H1 (cell line): ENCODE results near the gene CTBP2. TPM values are rescaled to one million over a fixed set of nuclear protein-coding genes. Genes with fewer than 3 reads are reported as not detected.
A peak's percentile ranks its signal among the peaks of the same experiment; 100 is the strongest.

Source experiments
- CTCF ChIA-PET: fragments of 300-600 bp; sonication (Branson Sonifier 250); formaldehyde crosslinking; loops from one replicate; lab custom pipeline; 2021; ENCODE audit not compliant: partially characterized antibody; lab: Charles Lee
- POLR2A ChIA-PET: fragments of 300-600 bp; sonication (Branson Sonifier 250); formaldehyde crosslinking; loops from one replicate; lab custom pipeline; 2021; ENCODE audit warnings: inconsistent platforms; ENCODE audit not compliant: partially characterized antibody; lab: Charles Lee
- DNase-seq, 2 experiments: peaks; one replicate each; pipeline versions ENCODE4 v3.0.0 to v3.0.0-alpha.2; 2010 to 2022; ENCODE audit warnings: low spot score in 2 of 2, low read depth in 1 of 2, mixed read lengths in 1 of 2
- FAIRE-seq: peaks from 2 replicates; lab custom pipeline; 2011; peaks lifted over from hg19 to GRCh38; lab: Jason Lieb, UNC
- H2AFZ ChIP-seq: 2 replicates; pipeline ENCODE4 v1.8.1; 2012; ENCODE audit warnings: low read length, inconsistent platforms
- H2AK5ac ChIP-seq: 2 replicates; pipeline ENCODE4 v1.6.1; 2013; ENCODE audit warnings: low read depth, low read length
- H2BK120ac ChIP-seq: replicated peaks from 2 replicates; pipeline ENCODE3; 2013; ENCODE audit warnings: low read depth, low read length, inconsistent platforms
- H2BK12ac ChIP-seq: 2 replicates; pipeline ENCODE4 v1.6.1; 2013; ENCODE audit warnings: low read depth, low read length
- H2BK15ac ChIP-seq: 2 replicates; pipeline ENCODE4 v1.6.1; 2013; ENCODE audit warnings: low read length
- H2BK20ac ChIP-seq: 2 replicates; pipeline ENCODE4 v1.6.1; 2013; ENCODE audit warnings: low read length
- H2BK5ac ChIP-seq: 2 replicates; pipeline ENCODE4 v1.6.1; 2013; ENCODE audit warnings: low read depth, low read length
- H3K14ac ChIP-seq: 2 replicates; pipeline ENCODE4 v1.6.1; 2013; ENCODE audit warnings: inconsistent platforms; ENCODE audit not compliant: insufficient read length
- H3K18ac ChIP-seq: 2 replicates; pipeline ENCODE4 v1.6.1; 2013; ENCODE audit warnings: low read length; ENCODE audit errors: extremely low read depth
- H3K23ac ChIP-seq: 2 replicates; pipeline ENCODE4 v1.6.1; 2013; ENCODE audit warnings: inconsistent platforms; ENCODE audit not compliant: insufficient read length
- H3K23me2 ChIP-seq: 2 replicates; pipeline ENCODE4 v1.6.1; 2013; ENCODE audit warnings: low read depth, low read length
- H3K27ac ChIP-seq: 2 replicates; pipeline ENCODE4 v1.6.1; 2011; ENCODE audit warnings: low read depth, low read length, inconsistent platforms
- H3K27me3 ChIP-seq, 4 experiments: replicated peaks in 1 of 4; 1 replicate in 1 of 4; 2 replicates in 3 of 4; pipeline versions ENCODE4 v1.6.1 to v1.8.1; 2011 to 2013; ENCODE audit warnings: low read length in 3 of 4, mild to moderate bottlenecking in 3 of 4, inconsistent platforms in 2 of 4, mixed read lengths in 2 of 4, moderate library complexity in 1 of 4; ENCODE audit not compliant: control insufficient read depth in 3 of 4, insufficient read depth in 3 of 4; ENCODE audit errors: extremely low read depth in 1 of 4
- H3K36me3 ChIP-seq, 4 experiments: 2 replicates each; pipeline versions ENCODE4 v1.6.1 to v1.8.1; 2011 to 2013; ENCODE audit warnings: mild to moderate bottlenecking in 4 of 4, low read length in 3 of 4, moderate library complexity in 2 of 4, control low read depth in 1 of 4, inconsistent platforms in 1 of 4; ENCODE audit not compliant: insufficient read depth in 4 of 4, control insufficient read depth in 2 of 4
- H3K4ac ChIP-seq: replicated peaks from 2 replicates; pipeline ENCODE3; 2013; ENCODE audit warnings: low read length, low read depth, mixed read lengths, inconsistent platforms; ENCODE audit not compliant: insufficient read length
- H3K4me1 ChIP-seq, 4 experiments: replicated peaks in 1 of 4; 1 replicate in 1 of 4; 2 replicates in 3 of 4; pipeline versions ENCODE4 v1.6.1 to v1.8.1; 2011 to 2013; ENCODE audit warnings: low read length in 3 of 4, inconsistent platforms in 2 of 4, mixed read lengths in 1 of 4; ENCODE audit not compliant: insufficient read depth in 4 of 4, control insufficient read depth in 3 of 4
- H3K4me2 ChIP-seq, 2 experiments: 2 replicates each; pipeline versions ENCODE4 v1.6.1 to v1.8.1; 2011 to 2013; ENCODE audit warnings: low read depth in 2 of 2, low read length in 2 of 2, control low read depth in 1 of 2, inconsistent platforms in 1 of 2, mild to moderate bottlenecking in 1 of 2; ENCODE audit not compliant: insufficient read depth in 1 of 2
- H3K4me3 ChIP-seq, 4 experiments: fragments of 200-600, 300-600 bp in 1 of 4; sonication (generic), shearing (Covaris generic), sonication (Bioruptor Twin) in 1 of 4; 2 replicates each; pipeline versions ENCODE4 v1.5.1 to v1.8.1; 2011 to 2016; ENCODE audit warnings: low read length in 4 of 4, low read depth in 3 of 4, control low read depth in 2 of 4, inconsistent platforms in 2 of 4, mild to moderate bottlenecking in 2 of 4, mixed read lengths in 1 of 4, moderate library complexity in 1 of 4; ENCODE audit not compliant: insufficient read depth in 2 of 4; ENCODE audit errors: extremely low read depth in 1 of 4
- H3K56ac ChIP-seq: replicated peaks from 2 replicates; pipeline ENCODE3; 2013; ENCODE audit warnings: low read depth, mild to moderate bottlenecking, mixed read lengths, low read length, inconsistent platforms; ENCODE audit not compliant: insufficient read length
- H3K79me1 ChIP-seq: 2 replicates; pipeline ENCODE4 v1.6.1; 2013; ENCODE audit warnings: low read depth, low read length, control low read depth
- H3K79me2 ChIP-seq, 2 experiments: 2 replicates each; pipeline versions ENCODE4 v1.6.1 to v1.8.1; 2012 to 2013; ENCODE audit warnings: low read length in 2 of 2, mild to moderate bottlenecking in 2 of 2, inconsistent platforms in 1 of 2; ENCODE audit not compliant: insufficient read depth in 2 of 2, control insufficient read depth in 1 of 2
- H3K9ac ChIP-seq, 4 experiments: replicated peaks in 1 of 4; 1 replicate in 1 of 4; 2 replicates in 3 of 4; pipeline versions ENCODE4 v1.6.1 to v1.8.1; 2011 to 2013; ENCODE audit warnings: low read depth in 3 of 4, low read length in 3 of 4, control low read depth in 2 of 4, mild to moderate bottlenecking in 2 of 4, moderate library complexity in 2 of 4, inconsistent platforms in 1 of 4; ENCODE audit errors: extremely low read depth in 1 of 4
- H3K9me3 ChIP-seq, 2 experiments: 2 replicates each; pipeline versions ENCODE4 v1.6.1 to v1.8.1; 2012 to 2013; ENCODE audit warnings: mild to moderate bottlenecking in 2 of 2, moderate library complexity in 2 of 2, control low read depth in 1 of 2, inconsistent platforms in 1 of 2, low read depth in 1 of 2, low read length in 1 of 2, mixed read lengths in 1 of 2; ENCODE audit not compliant: insufficient read depth in 2 of 2
- H4K20me1 ChIP-seq, 2 experiments: replicated peaks in 1 of 2; 2 replicates each; pipeline versions ENCODE3 to v1.8.1; 2011 to 2013; ENCODE audit warnings: inconsistent platforms in 2 of 2, low read length in 2 of 2, mild to moderate bottlenecking in 1 of 2; ENCODE audit not compliant: insufficient read depth in 2 of 2, control insufficient read depth in 1 of 2
- H4K5ac ChIP-seq: 2 replicates; pipeline ENCODE4 v1.6.1; 2013; ENCODE audit warnings: low read length, low read depth, mixed read lengths, inconsistent platforms; ENCODE audit not compliant: insufficient read length
- H4K8ac ChIP-seq: 2 replicates; pipeline ENCODE4 v1.8.0; 2013; ENCODE audit warnings: mild to moderate bottlenecking, moderate library complexity, low read length, inconsistent platforms; ENCODE audit not compliant: insufficient read depth; ENCODE audit errors: extremely low read depth
- H4K91ac ChIP-seq: replicated peaks from 2 replicates; pipeline ENCODE3; 2013; ENCODE audit warnings: low read length, mixed read lengths, inconsistent platforms; ENCODE audit not compliant: insufficient read length
- CHD2 ChIP-seq: IDR thresholded peaks from 2 replicates; pipeline ENCODE4 v1.6.1; 2012; ENCODE audit warnings: low read length, improper control_type of control experiment
- CREB1 ChIP-seq: IDR thresholded peaks from 2 replicates; pipeline ENCODE4 v1.6.1; 2012; ENCODE audit warnings: inconsistent platforms
- CTCF ChIP-seq, 3 experiments: IDR thresholded peaks; 1 replicate in 2 of 3; 2 replicates in 1 of 3; pipeline versions ENCODE4 v1.5.1 to v1.6.1; 2011; ENCODE audit warnings: low read length in 3 of 3, mild to moderate bottlenecking in 3 of 3, inconsistent platforms in 2 of 3, low read depth in 1 of 3, moderate library complexity in 1 of 3; ENCODE audit not compliant: insufficient read depth in 1 of 3; ENCODE audit errors: control extremely low read depth in 1 of 3
- EP300 ChIP-seq, 2 experiments: IDR thresholded peaks; 1 replicate in 1 of 2; 2 replicates in 1 of 2; pipeline ENCODE4 v1.6.1; 2011 to 2012; ENCODE audit warnings: low read depth in 2 of 2, low read length in 2 of 2, mild to moderate bottlenecking in 2 of 2, borderline replicate concordance in 1 of 2, inconsistent platforms in 1 of 2, moderate library complexity in 1 of 2
- NANOG ChIP-seq: IDR thresholded peaks from 2 replicates; pipeline ENCODE4 v1.6.1; 2011; ENCODE audit warnings: low read length, low read depth, mild to moderate bottlenecking, inconsistent platforms; ENCODE audit not compliant: insufficient read depth, poor library complexity, severe bottlenecking
- NRF1 ChIP-seq: IDR thresholded peaks from 2 replicates; pipeline ENCODE4 v1.6.1; 2011; ENCODE audit warnings: mild to moderate bottlenecking, low read depth, low read length, improper control_type of control experiment
- RXRA ChIP-seq: IDR thresholded peaks from 2 replicates; pipeline ENCODE4 v1.6.1; 2011; ENCODE audit warnings: low read depth, mild to moderate bottlenecking, low read length, moderate library complexity; ENCODE audit not compliant: insufficient read depth
- SIRT6 ChIP-seq: IDR thresholded peaks from one replicate; pipeline ENCODE4 v1.7.1; 2012; ENCODE audit warnings: low read length, inconsistent platforms
- SIX5 ChIP-seq: IDR thresholded peaks from 2 replicates; pipeline ENCODE4 v1.6.1; 2011; ENCODE audit warnings: mild to moderate bottlenecking, low read depth, low read length
- TAF7 ChIP-seq: optimal IDR thresholded peaks from 2 replicates; pipeline ENCODE3; 2011; ENCODE audit warnings: low read depth, mild to moderate bottlenecking, inconsistent platforms, low read length, moderate library complexity, borderline replicate concordance
- WGBS, 2 experiments: shearing (Covaris generic) in 1 of 2; methylation state at CpG; one replicate each; pipeline versions ENCODE4 v1.1.6 to v1.1.7; 2013 to 2015; ENCODE audit warnings: low lambda C conversion rate in 2 of 2, mixed read lengths in 2 of 2, inconsistent platforms in 1 of 2, low coverage in 1 of 2, missing lambda C conversion rate in 1 of 2; ENCODE audit not compliant: insufficient replicate concordance in 2 of 2, insufficient coverage in 1 of 2, insufficient read length in 1 of 2; ENCODE audit errors: extremely low coverage in 1 of 2, missing lambda C conversion rate in 1 of 2; 5-methylcytosine and 5-hydroxymethylcytosine counted together
- polyA plus RNA-seq, 7 experiments: library from polyadenylated mRNA; depleted of rRNA in 3 of 7; stranded (reverse) in 5 of 7; unstranded in 2 of 7; fragments of >200 nt in 5 of 7; fragments of 200-250 nt in 2 of 7; gene quantifications; 1 replicate in 5 of 7; 2 replicates in 1 of 7; 4 replicates in 1 of 7; pipeline versions ENCODE4 v1.2.1 to v1.2.3, GENCODE V29; 2011 to 2013; ENCODE audit warnings: missing spikeins in 2 of 7, mixed read lengths in 2 of 7
- total RNA-seq: library from RNA; stranded (reverse); fragmentation: NEBNext Ultra II Directional; extraction: Animal tissue kit (Norgen Biotek cat#: 25700); gene quantifications from 2 replicates; pipeline ENCODE4 v1.2.1, GENCODE V29; 2021

The CTBP2 gene
- total and polyA plus RNA-seq, 2 of the 8 experiments (the other 6 are each of a cell fraction or from before 2014, with no cell fraction given) = 208 to 221 TPM

GRCh38 chr10:125123476-125124114 is 36.8 kb downstream of the CTBP2 start:
- CTCF ChIA-PET = interaction anchor here (0.6 to 1.7 kb wide), 4 partner anchors 9 to 76 kb away, joined by 3 to 5 read pairs (median 4); no protein-coding TSS in a partner anchor
- TF ChIP-seq SIX5 = no peak
- TF ChIP-seq CHD2 = no peak
- no peak for TF ChIP-seq CREB1
- no peak for TF ChIP-seq RXRA
- TF ChIP-seq NRF1 = no peak
- no peak for TF ChIP-seq CTCF (IDR thresholded peaks at IDR 0.05; ENCODE audit: control extremely low read depth in 1 of 3, insufficient read depth in 1 of 3, low read depth in 1 of 3, low read length in 3 of 3)
- no peak for TF ChIP-seq TAF7
- TF ChIP-seq EP300 (IDR thresholded peaks at IDR 0.05; ENCODE audit: borderline replicate concordance in 1 of 2, low read depth in 2 of 2, low read length in 2 of 2) = no peak
- TF ChIP-seq NANOG = no peak
- no peak for TF ChIP-seq SIRT6

More at GRCh38 chr10:125123476-125124114, 36.8 kb downstream of the CTBP2 start:
- Histone ChIP-seq H2BK15ac (no peak overlapping the region), H2AFZ (no peak overlapping the region), H4K20me1 (peaks cover 79 to 89% of the 10 kb centered on the region in 2 experiments), H3K27ac (0 out of 2 replicates have a peak overlapping the region, but pooled peaks have one; percentile 36), H3K9ac (no peak overlapping the region), H3K56ac (no peak overlapping the region), H3K9me3 (no peaks in the 10 kb centered on the region), H3K23me2 (no peaks in the 10 kb centered on the region), H2BK20ac (no peak overlapping the region), H2BK12ac (no peak overlapping the region), H3K4me1 (peaks cover 6 to 40% (median 22%) of the 10 kb centered on the region in 4 experiments), H4K8ac (no peak overlapping the region), H3K4ac (no peak overlapping the region), H4K5ac (no peak overlapping the region), H3K79me1 (peaks cover 45% of the 10 kb centered on the region), H2AK5ac (no peak overlapping the region), H4K91ac (no peak overlapping the region), H3K36me3 (peaks cover 2 to 58% (median 4%) of the 10 kb centered on the region in 4 experiments; a peak in 6 of 8 replicates), H3K4me3 (no peak overlapping the region), H3K79me2 (peaks cover 92 to 100% of the 10 kb centered on the region in 2 experiments), H3K23ac (no peak overlapping the region), H2BK120ac (no peak overlapping the region), H3K4me2 (no peak overlapping the region), H3K14ac (no peak overlapping the region), H3K18ac (no peak overlapping the region), H3K27me3 (no peaks in the 10 kb centered on the region), H2BK5ac (0 out of 2 replicates have a peak overlapping the region, but pooled peaks have one; percentile 14)
- POLR2A ChIA-PET = interaction anchor here (1.2 to 1.9 kb wide), 3 partner anchors 9 to 38 kb away, joined by 3 to 8 read pairs (median 3); no protein-coding TSS in a partner anchor
- FAIRE-seq (no peak), DNase-seq (no peak)
- 85% methylated on average over 13 of the region's 13 CpGs; no CpG with 5 or more reads in 1 of the 2 experiments for WGBS, 2 experiments
